ENCODE data around the gene SMIM10.
A peak's percentile ranks its signal among the peaks of the same experiment; 100 is the strongest.

The SMIM10 gene

GRCh38 chrX:134985479-134985878 lies 5.3 kb upstream of the SMIM10 start:
- no peak overlapping the region for H3K4me2 ChIP-seq (ENCODE audit: low read length)
- H3F3A ChIP-seq (ENCODE audit: control insufficient read depth, insufficient read depth) = no peaks in the 10 kb centered on the region
- H3K4me1 ChIP-seq (ENCODE audit: control insufficient read depth, low read length) = no peaks in the 10 kb centered on the region
- no peaks in the 10 kb centered on the region for H3K9me2 ChIP-seq (replicated peaks; ENCODE audit: control insufficient read depth, low read length)
- no peak overlapping the region for H3K4me3 ChIP-seq (ENCODE audit: low read length)
- no peaks in the 10 kb centered on the region for H3K9me3 ChIP-seq (ENCODE audit: control insufficient read depth, insufficient read depth, low read length)
- H3K27me3 ChIP-seq (ENCODE audit: control insufficient read depth, low read length) = no peaks in the 10 kb centered on the region
- TF ChIP-seq EZH2phosphoT487 (IDR thresholded peaks at IDR 0.05; ENCODE audit: borderline replicate concordance, low read length) = no peak
- no peak for TF ChIP-seq CTCF (IDR thresholded peaks at IDR 0.05; ENCODE audit: low read depth, low read length, poor library complexity, severe bottlenecking)
- no peaks in the 10 kb centered on the region for H3K79me2 ChIP-seq (ENCODE audit: control insufficient read depth, low read length)
- H4K20me1 ChIP-seq (ENCODE audit: control insufficient read depth, insufficient read depth, low read depth, low read length) = no peaks in the 10 kb centered on the region
- no peak overlapping the region for H3K27ac ChIP-seq (ENCODE audit: low read depth, low read length)
- H3K36me3 ChIP-seq (ENCODE audit: control insufficient read depth, low read length) = no peaks in the 10 kb centered on the region

GRCh38 chrX:134990475-134990800 lies 353 bp upstream of the SMIM10 start:
- no peaks in the 10 kb centered on the region for H3K9me3 ChIP-seq (ENCODE audit: control insufficient read depth, insufficient read depth, low read length)
- peaks cover 6% of the 10 kb centered on the region; the same call in 1 of the 2 replicates for H3K27me3 ChIP-seq (ENCODE audit: control insufficient read depth, low read length)
- TF ChIP-seq CTCF (IDR thresholded peaks at IDR 0.05; ENCODE audit: low read depth, low read length, poor library complexity, severe bottlenecking) (no peak), EZH2phosphoT487 (IDR thresholded peaks at IDR 0.05; ENCODE audit: borderline replicate concordance, low read length) (no peak)
- no peaks in the 10 kb centered on the region for H3K4me1 ChIP-seq (ENCODE audit: control insufficient read depth, low read length)
- H3K4me2 ChIP-seq (ENCODE audit: low read length) = peak overlapping the region; percentile 63
- H3K36me3 ChIP-seq (ENCODE audit: control insufficient read depth, low read length) = no peaks in the 10 kb centered on the region
- no peaks in the 10 kb centered on the region for H3K9me2 ChIP-seq (replicated peaks; ENCODE audit: control insufficient read depth, low read length)
- H3K79me2 ChIP-seq (ENCODE audit: control insufficient read depth, low read length) = no peaks in the 10 kb centered on the region
- H3K27ac ChIP-seq (ENCODE audit: low read depth, low read length) = no peak overlapping the region
- no peaks in the 10 kb centered on the region for H4K20me1 ChIP-seq (ENCODE audit: control insufficient read depth, insufficient read depth, low read depth, low read length)
- no peak overlapping the region; the same call in 1 of the 2 replicates for H3K4me3 ChIP-seq (ENCODE audit: low read length)
- H3F3A ChIP-seq (ENCODE audit: control insufficient read depth, insufficient read depth) = no peaks in the 10 kb centered on the region

- TF ChIP-seq EZH2phosphoT487 (IDR thresholded peaks at IDR 0.05; ENCODE audit: borderline replicate concordance, low read length) (no peak), CTCF (IDR thresholded peaks at IDR 0.05; ENCODE audit: low read depth, low read length, poor library complexity, severe bottlenecking) (no peak)
- H3F3A ChIP-seq (ENCODE audit: control insufficient read depth, insufficient read depth) = no peaks in the 10 kb centered on the region
- H3K27me3 ChIP-seq (ENCODE audit: control insufficient read depth, low read length) = no peaks in the 10 kb centered on the region
- H4K20me1 ChIP-seq (ENCODE audit: control insufficient read depth, insufficient read depth, low read depth, low read length) = no peaks in the 10 kb centered on the region
- no peaks in the 10 kb centered on the region for H3K36me3 ChIP-seq (ENCODE audit: control insufficient read depth, low read length)
- no peak overlapping the region for H3K4me2 ChIP-seq (ENCODE audit: low read length)
- H3K9me2 ChIP-seq (replicated peaks; ENCODE audit: control insufficient read depth, low read length) = no peaks in the 10 kb centered on the region
- H3K4me3 ChIP-seq (ENCODE audit: low read length) = no peak overlapping the region
- no peaks in the 10 kb centered on the region for H3K4me1 ChIP-seq (ENCODE audit: control insufficient read depth, low read length)
- H3K27ac ChIP-seq (ENCODE audit: low read depth, low read length) = no peak overlapping the region
- H3K9me3 ChIP-seq (ENCODE audit: control insufficient read depth, insufficient read depth, low read length) = no peaks in the 10 kb centered on the region
- no peaks in the 10 kb centered on the region for H3K79me2 ChIP-seq (ENCODE audit: control insufficient read depth, low read length)
Observed at GRCh38 chrX:134997646-134998045, 6.9 kb downstream of the SMIM10 start.

GRCh38 chrX:134998246-134998645 lies 7.5 kb downstream of the SMIM10 start:
- Histone ChIP-seq H3K4me1 (ENCODE audit: control insufficient read depth, low read length) (no peaks in the 10 kb centered on the region), H3K9me3 (ENCODE audit: control insufficient read depth, insufficient read depth, low read length) (no peaks in the 10 kb centered on the region)

More at GRCh38 chrX:134998246-134998645, 7.5 kb downstream of the SMIM10 start:
- H3K4me2 ChIP-seq (ENCODE audit: low read length) = no peak overlapping the region
- no peaks in the 10 kb centered on the region for H3K27me3 ChIP-seq (ENCODE audit: control insufficient read depth, low read length)
- H3F3A ChIP-seq (ENCODE audit: control insufficient read depth, insufficient read depth) = no peaks in the 10 kb centered on the region
- H3K4me3 ChIP-seq (ENCODE audit: low read length) = no peak overlapping the region
- H4K20me1 ChIP-seq (ENCODE audit: control insufficient read depth, insufficient read depth, low read depth, low read length) = no peaks in the 10 kb centered on the region
- no peak for TF ChIP-seq CTCF (IDR thresholded peaks at IDR 0.05; ENCODE audit: low read depth, low read length, poor library complexity, severe bottlenecking)
- TF ChIP-seq EZH2phosphoT487 (IDR thresholded peaks at IDR 0.05; ENCODE audit: borderline replicate concordance, low read length) = no peak
- H3K79me2 ChIP-seq (ENCODE audit: control insufficient read depth, low read length) = no peaks in the 10 kb centered on the region
- no peaks in the 10 kb centered on the region for H3K36me3 ChIP-seq (ENCODE audit: control insufficient read depth, low read length)
- no peaks in the 10 kb centered on the region for H3K9me2 ChIP-seq (replicated peaks; ENCODE audit: control insufficient read depth, low read length)
- H3K27ac ChIP-seq (ENCODE audit: low read depth, low read length) = no peak overlapping the region
